HG03097 (cell line): ENCODE data around the gene OSTM1.
"Not testable (repeated sequence)": the region's sequence is repeated elsewhere in the genome, so short reads cannot be mapped to it uniquely, and the experiment has no call there.

ENCODE experiments used
- ATAC-seq: cut with Tn5 transposase; IDR thresholded peaks from one replicate; pipeline ENCODE4 v1.9.1; 2021; ENCODE audit not compliant: unreplicated experiment, low FRiP score

Gene OSTM1

GRCh38 chr6:108024427-108025073 lies 50.0 kb downstream of the OSTM1 start:
- ATAC-seq = no peak

GRCh38 chr6:108020472-108021116 lies 53.9 kb downstream of the OSTM1 start:
- no peak for ATAC-seq

- ATAC-seq = not testable (repeated sequence)
Measured at GRCh38 chr6:108016283-108016682, 58.3 kb downstream of the OSTM1 start.

GRCh38 chr6:108013787-108014439 lies 60.6 kb downstream of the OSTM1 start:
- no peak for ATAC-seq

- no peak for ATAC-seq
Measured at GRCh38 chr6:108009894-108010293, 64.6 kb downstream of the OSTM1 start.

GRCh38 chr6:108009258-108009657 lies 65.3 kb downstream of the OSTM1 start:
- not testable (repeated sequence) for ATAC-seq

GRCh38 chr6:108008363-108008762 lies 66.2 kb downstream of the OSTM1 start:
- no peak for ATAC-seq

- no peak for ATAC-seq
Measured at GRCh38 chr6:108005961-108006360, 68.6 kb downstream of the OSTM1 start.

GRCh38 chr6:108004861-108005260 lies 69.7 kb downstream of the OSTM1 start:
- ATAC-seq = no peak

- ATAC-seq = no peak
Measured at GRCh38 chr6:108002365-108003221, 71.9 kb downstream of the OSTM1 start.

GRCh38 chr6:108001696-108002231 lies 72.8 kb downstream of the OSTM1 start:
- ATAC-seq = no peak

GRCh38 chr6:108000259-108000658 lies 74.3 kb downstream of the OSTM1 start:
- not testable (repeated sequence) for ATAC-seq

GRCh38 chr6:107999341-107999740 lies 75.2 kb downstream of the OSTM1 start:
- ATAC-seq = no peak

- no peak for ATAC-seq
Measured at GRCh38 chr6:107991772-107992550, 82.6 kb downstream of the OSTM1 start.
